Neuronal stem cell (in vitro differentiated cells): ENCODE measurements around the gene GSC2.
A peak's percentile ranks its signal among the peaks of the same experiment; 100 is the strongest.

Source experiments
- DNase-seq: peaks from one replicate; pipeline ENCODE4 v3.0.0-alpha.2; 2013; ENCODE audit warnings: low spot score
- H2AFZ ChIP-seq: one replicate; pipeline ENCODE4 v1.6.1; 2013; ENCODE audit warnings: mild to moderate bottlenecking, low read length, inconsistent platforms
- H2AK5ac ChIP-seq: 2 replicates; pipeline ENCODE4 v1.6.1; 2013; ENCODE audit warnings: low read depth, mild to moderate bottlenecking, inconsistent platforms, low read length, moderate library complexity, mixed read lengths
- H2BK120ac ChIP-seq: 2 replicates; pipeline ENCODE4 v1.6.1; 2013; ENCODE audit warnings: low read depth, mild to moderate bottlenecking, inconsistent platforms, low read length, moderate library complexity, mixed read lengths
- H2BK12ac ChIP-seq: one replicate; pipeline ENCODE4 v1.6.1; 2013; ENCODE audit warnings: low read length, inconsistent platforms
- H2BK15ac ChIP-seq: 2 replicates; pipeline ENCODE4 v1.6.1; 2013; ENCODE audit warnings: mild to moderate bottlenecking, low read length, inconsistent platforms, mixed read lengths
- H2BK5ac ChIP-seq: one replicate; pipeline ENCODE4 v1.6.1; 2013; ENCODE audit warnings: inconsistent platforms, mild to moderate bottlenecking, low read length, moderate library complexity
- H3K14ac ChIP-seq: one replicate; pipeline ENCODE4 v1.6.1; 2013; ENCODE audit warnings: low read length, inconsistent platforms
- H3K18ac ChIP-seq: 2 replicates; pipeline ENCODE4 v1.6.1; 2013; ENCODE audit warnings: low read length, inconsistent platforms
- H3K23ac ChIP-seq: 2 replicates; pipeline ENCODE4 v1.6.1; 2013; ENCODE audit warnings: low read depth, mild to moderate bottlenecking, mixed read lengths, low read length, inconsistent platforms; ENCODE audit not compliant: poor library complexity
- H3K27ac ChIP-seq: replicated peaks from 3 replicates; pipeline ENCODE4 v1.5.1; 2013; ENCODE audit warnings: low read length, inconsistent platforms
- H3K27me3 ChIP-seq, 3 experiments: 2 replicates each; pipeline ENCODE4 v1.6.1; 2013; ENCODE audit warnings: low read length in 3 of 3, mild to moderate bottlenecking in 2 of 3, inconsistent platforms in 1 of 3, low read depth in 1 of 3, mixed read lengths in 1 of 3, moderate library complexity in 1 of 3; ENCODE audit not compliant: control insufficient read depth in 3 of 3, insufficient read depth in 3 of 3
- H3K36me3 ChIP-seq, 2 donors: replicated peaks in 1 of 2; 2 replicates each; pipeline ENCODE4 v1.6.1; 2013; ENCODE audit warnings: low read length in 2 of 2; ENCODE audit not compliant: control insufficient read depth in 2 of 2, insufficient read depth in 2 of 2
- H3K4ac ChIP-seq: 2 replicates; pipeline ENCODE4 v1.6.1; 2013; ENCODE audit warnings: inconsistent platforms, mild to moderate bottlenecking, low read length, moderate library complexity
- H3K4me1 ChIP-seq, 2 donors: 1 replicate in 1 of 2; 2 replicates in 1 of 2; pipeline ENCODE4 v1.6.1; 2013; ENCODE audit warnings: low read length in 2 of 2, low read depth in 1 of 2; ENCODE audit not compliant: control insufficient read depth in 2 of 2, insufficient read depth in 1 of 2
- H3K4me2 ChIP-seq: one replicate; pipeline ENCODE4 v1.6.1; 2013; ENCODE audit warnings: mild to moderate bottlenecking, low read length, inconsistent platforms; ENCODE audit not compliant: insufficient read depth, poor library complexity, severe bottlenecking
- H3K4me3 ChIP-seq, 2 donors: 2 replicates each; pipeline ENCODE4 v1.5.1; 2013; ENCODE audit warnings: low read length in 2 of 2, mild to moderate bottlenecking in 2 of 2, inconsistent platforms in 1 of 2, moderate library complexity in 1 of 2
- H3K79me1 ChIP-seq: one replicate; pipeline ENCODE4 v1.6.1; 2013; ENCODE audit warnings: low read depth, mild to moderate bottlenecking, inconsistent platforms, low read length, moderate library complexity
- H3K9ac ChIP-seq: one replicate; pipeline ENCODE4 v1.6.1; 2013; ENCODE audit warnings: mild to moderate bottlenecking, low read depth, low read length, inconsistent platforms; ENCODE audit not compliant: poor library complexity
- H3K9me3 ChIP-seq, 2 donors: replicated peaks in 1 of 2; 2 replicates each; pipeline versions ENCODE3 to v1.6.1; 2013; ENCODE audit warnings: low read length in 2 of 2, mild to moderate bottlenecking in 2 of 2, inconsistent platforms in 1 of 2, low read depth in 1 of 2, mixed read lengths in 1 of 2, moderate library complexity in 1 of 2; ENCODE audit not compliant: control insufficient read depth in 2 of 2, insufficient read depth in 1 of 2
- H4K8ac ChIP-seq: one replicate; pipeline ENCODE4 v1.6.1; 2013; ENCODE audit warnings: low read depth, mild to moderate bottlenecking, inconsistent platforms, low read length, moderate library complexity
- H4K91ac ChIP-seq: one replicate; pipeline ENCODE4 v1.6.1; 2013; ENCODE audit warnings: low read length, low read depth, mild to moderate bottlenecking, inconsistent platforms; ENCODE audit not compliant: poor library complexity
- WGBS, 2 donors: extraction: QIAGEN DNeasy Blood & Tissue Kit; methylation state at CpG; one replicate each; pipeline ENCODE4 v1.1.7; 2013; ENCODE audit warnings: missing lambda C conversion rate in 2 of 2, mixed read lengths in 1 of 2; ENCODE audit not compliant: insufficient read length in 2 of 2, insufficient replicate concordance in 1 of 2; ENCODE audit errors: extremely low coverage in 2 of 2; 5-methylcytosine and 5-hydroxymethylcytosine counted together

The GSC2 gene

DNA sequence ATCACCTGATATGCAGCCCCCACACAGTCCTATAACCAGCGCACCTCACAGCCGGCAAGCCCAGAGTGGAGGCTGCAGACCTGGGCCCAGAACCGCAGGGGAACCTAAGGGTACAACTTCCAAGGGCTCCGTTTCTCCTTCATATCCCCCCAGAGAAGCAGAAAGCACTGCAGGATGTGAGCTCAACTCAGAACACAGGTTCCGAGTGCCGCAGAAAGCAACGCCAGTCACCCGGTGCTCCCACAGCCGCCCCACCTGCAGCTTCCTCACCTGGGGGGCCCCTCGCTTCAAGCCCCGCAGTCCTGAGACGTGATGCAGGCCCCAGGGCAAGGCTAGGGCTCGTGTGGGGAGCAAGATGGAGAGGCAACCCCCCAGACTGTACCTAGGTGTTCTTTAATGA is 16.5 kb downstream of the GSC2 start:
- Histone ChIP-seq H2BK12ac (no peak overlapping the region), H3K4me2 (no peak overlapping the region), H2AFZ (no peak overlapping the region), H3K18ac (no peak overlapping the region), H3K4me3 (no peak overlapping the region), H2AK5ac (no peak overlapping the region), H4K91ac (no peak overlapping the region), H3K9ac (no peak overlapping the region), H3K23ac (no peak overlapping the region), H4K8ac (no peak overlapping the region), H3K36me3 (peaks cover 53 to 71% of the 10 kb centered on the region in 2 donors), H2BK15ac (no peak overlapping the region), H3K9me3 (no peaks in the 10 kb centered on the region), H3K79me1 (peaks cover 9% of the 10 kb centered on the region), H3K14ac (no peak overlapping the region), H2BK120ac (no peak overlapping the region), H2BK5ac (no peak overlapping the region), H3K4ac (no peak overlapping the region), H3K27ac (no peak overlapping the region), H3K4me1 (no peaks in the 10 kb centered on the region), H3K27me3 (no peaks in the 10 kb centered on the region)
- WGBS, 2 donors = no CpG with 5 or more reads among the region's 13 CpGs
- no peak for DNase-seq

DNA sequence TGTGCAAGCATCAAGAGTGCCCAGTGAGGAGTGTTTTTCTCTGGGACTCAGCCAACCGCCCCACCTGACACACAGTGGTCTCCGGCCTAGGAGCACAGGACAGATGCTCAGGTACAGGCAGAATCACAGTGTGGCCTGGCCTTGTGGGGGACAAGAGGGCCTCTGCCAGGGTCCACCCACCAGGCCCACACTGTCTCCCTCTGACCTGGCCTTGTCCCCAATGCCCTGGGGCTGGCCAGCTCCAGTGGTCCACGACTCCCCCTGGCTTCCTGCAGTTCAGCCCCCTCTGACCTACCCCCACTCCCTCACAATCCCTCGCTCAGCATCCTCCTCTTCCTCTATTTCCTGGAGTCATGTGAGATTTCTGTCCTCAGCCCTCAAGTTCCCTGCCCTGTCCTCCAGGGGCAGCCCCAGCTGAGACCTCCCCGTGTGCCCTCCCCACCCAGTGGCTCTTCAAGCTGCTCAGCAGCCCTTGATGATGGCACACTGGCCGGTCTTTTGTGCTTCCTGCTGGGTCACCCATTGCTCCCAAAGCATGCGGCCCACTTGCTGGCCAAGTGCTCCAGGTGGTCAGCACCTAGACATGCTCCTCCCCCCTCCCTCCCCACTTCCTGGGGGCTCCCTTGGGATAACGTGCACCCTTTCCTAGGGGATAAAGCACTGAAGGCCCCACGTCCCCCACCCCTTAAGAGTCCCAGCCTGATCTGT is 17.2 kb downstream of the GSC2 start:
- Histone ChIP-seq H4K8ac (peak overlapping the region; percentile 43), H2AFZ (no peak overlapping the region), H2BK15ac (no peak overlapping the region), H2BK120ac (no peak overlapping the region), H3K9me3 (no peaks in the 10 kb centered on the region), H3K79me1 (peaks cover 9% of the 10 kb centered on the region), H3K4me2 (no peak overlapping the region), H3K9ac (no peak overlapping the region), H2BK12ac (no peak overlapping the region), H3K18ac (no peak overlapping the region), H2BK5ac (no peak overlapping the region), H3K36me3 (peaks cover 47 to 64% of the 10 kb centered on the region in 2 donors), H3K4ac (no peak overlapping the region), H3K4me1 (no peaks in the 10 kb centered on the region), H3K4me3 (no peak overlapping the region), H2AK5ac (no peak overlapping the region), H3K27me3 (no peaks in the 10 kb centered on the region), H3K27ac (no peak overlapping the region), H3K23ac (peak overlapping the region; percentile 65), H4K91ac (no peak overlapping the region), H3K14ac (no peak overlapping the region)
- WGBS, 2 donors = no CpG with 5 or more reads among the region's 9 CpGs
- DNase-seq = no peak

DNA sequence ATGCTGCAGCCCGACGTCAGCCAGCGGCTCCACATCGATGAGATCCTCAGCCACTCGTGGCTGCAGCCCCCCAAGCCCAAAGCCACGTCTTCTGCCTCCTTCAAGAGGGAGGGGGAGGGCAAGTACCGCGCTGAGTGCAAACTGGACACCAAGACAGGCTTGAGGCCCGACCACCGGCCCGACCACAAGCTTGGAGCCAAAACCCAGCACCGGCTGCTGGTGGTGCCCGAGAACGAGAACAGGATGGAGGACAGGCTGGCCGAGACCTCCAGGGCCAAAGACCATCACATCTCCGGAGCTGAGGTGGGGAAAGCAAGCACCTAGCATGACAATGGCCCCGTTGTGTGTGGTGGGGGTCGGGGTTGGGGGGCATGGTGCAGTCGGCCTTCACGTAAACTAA is 17.9 kb downstream of the GSC2 start:
- no peak overlapping the region for H2AFZ ChIP-seq
- WGBS, 2 donors = no CpG with 5 or more reads among the region's 20 CpGs
- peak overlapping the region; percentile 65 for H3K23ac ChIP-seq
- H3K36me3 ChIP-seq = peaks cover 41 to 57% of the 10 kb centered on the region in 2 donors
- no peak overlapping the region for H3K4me3 ChIP-seq
- H4K91ac ChIP-seq = no peak overlapping the region
- H3K27ac ChIP-seq = no peak overlapping the region
- no peaks in the 10 kb centered on the region for H3K27me3 ChIP-seq
- no peak overlapping the region for H2AK5ac ChIP-seq
- no peak overlapping the region for H3K9ac ChIP-seq
- H3K4me2 ChIP-seq = no peak overlapping the region
- H3K9me3 ChIP-seq = no peaks in the 10 kb centered on the region
- H4K8ac ChIP-seq = peak overlapping the region; percentile 43
- peak overlapping the region; percentile 38 for H3K14ac ChIP-seq
- no peak overlapping the region for H2BK120ac ChIP-seq
- no peaks in the 10 kb centered on the region for H3K4me1 ChIP-seq
- H3K4ac ChIP-seq = no peak overlapping the region
- no peak overlapping the region for H2BK15ac ChIP-seq
- H3K18ac ChIP-seq = no peak overlapping the region
- H3K79me1 ChIP-seq = peaks cover 10% of the 10 kb centered on the region
- no peak for DNase-seq
- no peak overlapping the region for H2BK5ac ChIP-seq
- H2BK12ac ChIP-seq = no peak overlapping the region

DNA sequence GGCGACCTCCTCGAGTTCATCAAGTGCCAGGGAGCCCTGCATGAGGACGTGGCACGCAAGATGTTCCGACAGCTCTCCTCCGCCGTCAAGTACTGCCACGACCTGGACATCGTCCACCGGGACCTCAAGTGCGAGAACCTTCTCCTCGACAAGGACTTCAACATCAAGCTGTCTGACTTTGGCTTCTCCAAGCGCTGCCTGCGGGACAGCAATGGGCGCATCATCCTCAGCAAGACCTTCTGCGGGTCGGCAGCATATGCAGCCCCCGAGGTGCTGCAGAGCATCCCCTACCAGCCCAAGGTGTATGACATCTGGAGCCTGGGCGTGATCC is 18.4 kb downstream of the GSC2 start:
- Histone ChIP-seq H2BK12ac (no peak overlapping the region), H3K27me3 (no peaks in the 10 kb centered on the region), H3K14ac (no peak overlapping the region), H2AK5ac (no peak overlapping the region), H3K4me2 (no peak overlapping the region), H3K36me3 (peaks cover 37 to 52% of the 10 kb centered on the region in 2 donors), H4K91ac (no peak overlapping the region), H4K8ac (no peak overlapping the region), H3K18ac (no peak overlapping the region), H2BK120ac (no peak overlapping the region), H2AFZ (no peak overlapping the region), H2BK5ac (no peak overlapping the region), H3K4me1 (no peaks in the 10 kb centered on the region), H2BK15ac (no peak overlapping the region), H3K23ac (peak overlapping the region; percentile 59), H3K27ac (no peak overlapping the region), H3K9me3 (no peaks in the 10 kb centered on the region), H3K4me3 (no peak overlapping the region), H3K79me1 (peaks cover 10% of the 10 kb centered on the region), H3K4ac (no peak overlapping the region), H3K9ac (no peak overlapping the region)
- WGBS, 2 donors = no CpG with 5 or more reads among the region's 19 CpGs
- no peak for DNase-seq
